GM23248 (cell line): ENCODE results near the gene ATXN7.

ENCODE experiments used
- EZH2 ChIP-seq: fragments of 200-600 bp; sonication (generic); IDR thresholded peaks from 2 replicates; pipeline ENCODE4 v1.6.1; 2018; ENCODE audit warnings: antibody characterized with exemption, mild to moderate bottlenecking; ENCODE audit not compliant: insufficient read depth, poor library complexity, severe bottlenecking
- EZH2phosphoT487 ChIP-seq: fragments of 200-600 bp; sonication (generic); IDR thresholded peaks from 2 replicates; pipeline ENCODE4 v1.6.1; 2018; ENCODE audit warnings: antibody characterized with exemption, moderate library complexity, mild to moderate bottlenecking, low read depth; ENCODE audit not compliant: insufficient read depth

GRCh38 chr3:63940389-63940757 lies 76.7 kb downstream of the ATXN7 start:
- TF ChIP-seq EZH2phosphoT487: no peak
- TF ChIP-seq EZH2: no peak
